ENCODE data around the gene WDR46.

WDR46 gene

GRCh38 chr6:33317669-33318425 is 28.8 kb upstream of the WDR46 start, which contains the start of gene ZBTB22 (continued):
- TF ChIP-seq, protein P1, sequence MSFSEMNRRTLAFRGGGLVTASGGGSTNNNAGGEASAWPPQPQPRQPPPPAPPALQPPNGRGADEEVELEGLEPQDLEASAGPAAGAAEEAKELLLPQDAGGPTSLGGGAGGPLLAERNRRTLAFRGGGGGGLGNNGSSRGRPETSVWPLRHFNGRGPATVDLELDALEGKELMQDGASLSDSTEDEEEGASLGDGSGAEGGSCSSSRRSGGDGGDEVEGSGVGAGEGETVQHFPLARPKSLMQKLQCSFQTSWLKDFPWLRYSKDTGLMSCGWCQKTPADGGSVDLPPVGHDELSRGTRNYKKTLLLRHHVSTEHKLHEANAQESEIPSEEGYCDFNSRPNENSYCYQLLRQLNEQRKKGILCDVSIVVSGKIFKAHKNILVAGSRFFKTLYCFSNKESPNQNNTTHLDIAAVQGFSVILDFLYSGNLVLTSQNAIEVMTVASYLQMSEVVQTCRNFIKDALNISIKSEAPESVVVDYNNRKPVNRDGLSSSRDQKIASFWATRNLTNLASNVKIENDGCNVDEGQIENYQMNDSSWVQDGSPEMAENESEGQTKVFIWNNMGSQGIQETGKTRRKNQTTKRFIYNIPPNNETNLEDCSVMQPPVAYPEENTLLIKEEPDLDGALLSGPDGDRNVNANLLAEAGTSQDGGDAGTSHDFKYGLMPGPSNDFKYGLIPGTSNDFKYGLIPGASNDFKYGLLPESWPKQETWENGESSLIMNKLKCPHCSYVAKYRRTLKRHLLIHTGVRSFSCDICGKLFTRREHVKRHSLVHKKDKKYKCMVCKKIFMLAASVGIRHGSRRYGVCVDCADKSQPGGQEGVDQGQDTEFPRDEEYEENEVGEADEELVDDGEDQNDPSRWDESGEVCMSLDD (tag by site-specific recombination; IDR thresholded peaks at IDR 0.05): no peak
- TF ChIP-seq, protein P2, sequence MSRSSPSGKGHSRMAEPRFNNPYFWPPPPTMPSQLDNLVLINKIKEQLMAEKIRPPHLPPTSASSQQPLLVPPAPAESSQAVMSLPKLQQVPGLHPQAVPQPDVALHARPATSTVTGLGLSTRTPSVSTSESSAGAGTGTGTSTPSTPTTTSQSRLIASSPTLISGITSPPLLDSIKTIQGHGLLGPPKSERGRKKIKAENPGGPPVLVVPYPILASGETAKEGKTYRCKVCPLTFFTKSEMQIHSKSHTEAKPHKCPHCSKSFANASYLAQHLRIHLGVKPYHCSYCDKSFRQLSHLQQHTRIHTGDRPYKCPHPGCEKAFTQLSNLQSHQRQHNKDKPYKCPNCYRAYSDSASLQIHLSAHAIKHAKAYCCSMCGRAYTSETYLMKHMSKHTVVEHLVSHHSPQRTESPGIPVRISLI (tag by site-specific recombination; IDR thresholded peaks at IDR 0.05): peak; percentile 100
- peak; percentile 78 for TF ChIP-seq ZNF341 (tag by site-specific recombination; IDR thresholded peaks at IDR 0.05; ENCODE audit: low read depth)
- TF ChIP-seq WT1 (tag by site-specific recombination; IDR thresholded peaks at IDR 0.05): no peak; the same call in 1 of the 2 replicates
- TF ChIP-seq ZNF223 (tag by site-specific recombination; IDR thresholded peaks at IDR 0.05): peak; percentile 64; the same call in 1 of the 2 replicates

DNA sequence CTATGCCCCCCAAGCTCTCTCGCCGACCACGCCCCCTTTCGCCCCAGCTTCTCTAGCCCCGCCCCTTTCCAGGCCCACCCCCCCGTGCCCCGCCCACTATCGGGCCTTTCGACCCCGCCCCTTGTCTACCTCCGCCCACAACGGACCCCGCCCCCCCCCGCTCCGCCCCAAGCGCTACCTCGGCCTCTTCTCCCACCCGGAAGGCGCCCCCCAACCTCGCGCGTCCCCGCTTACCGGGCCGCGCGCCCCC is 28.3 kb upstream of the WDR46 start:
- CTCF ChIA-PET: interaction anchor here (0.7 to 2.9 kb wide), 6 partner anchors 16 to 90 kb away, joined by 4 to 21 read pairs (median 8); partner anchors contain the start of gene RGL2
- POLR2A ChIA-PET: interaction anchor here (0.6 to 3.3 kb wide), 31 partner anchors 9 to 1652 kb away, joined by 3 to 57 read pairs (median 5); partner anchors contain the start of genes B3GALT4, CSNK2B, CUTA and KIFC1
- Histone ChIP-seq H3K9me3 (ENCODE audit: control insufficient read depth, insufficient read depth, low read depth, low read length) (no peaks in the 10 kb centered on the region), H3K27ac (ENCODE audit: extremely low read depth, low read depth, low read length) (no peak overlapping the region), H3K4me1 (ENCODE audit: control insufficient read depth, insufficient read depth, low read length) (peaks cover 25% of the 10 kb centered on the region), H3K4me3 (ENCODE audit: low read depth, low read length) (peak overlapping the region; percentile 58), H3K36me3 (ENCODE audit: control insufficient read depth in 2 of 2, insufficient read depth in 1 of 2, low read length in 2 of 2) (peaks cover 14 to 41% of the 10 kb centered on the region in 2 experiments)
- TF ChIP-seq BCL6B (tag by site-specific recombination; IDR thresholded peaks at IDR 0.05) (no peak), ZNF248 (tag by site-specific recombination; IDR thresholded peaks at IDR 0.05) (no peak), ZNF19 (tag by site-specific recombination; IDR thresholded peaks at IDR 0.05; ENCODE audit: low read depth) (no peak), ZNF211 (tag by site-specific recombination; IDR thresholded peaks at IDR 0.05; ENCODE audit: low read depth) (no peak), ZNF585B (tag by site-specific recombination; IDR thresholded peaks at IDR 0.05) (no peak), IKZF3 (tag by site-specific recombination; IDR thresholded peaks at IDR 0.05) (no peak), ZNF510 (tag by site-specific recombination; IDR thresholded peaks at IDR 0.05; ENCODE audit: insufficient replicate concordance) (no peak), YY1 (tag by site-specific recombination; IDR thresholded peaks at IDR 0.05) (no peak), KLF9 (tag by site-specific recombination; IDR thresholded peaks at IDR 0.05; ENCODE audit: low read depth) (no peak; the same call in 1 of the 2 replicates), SP2 (tag by site-specific recombination; IDR thresholded peaks at IDR 0.05) (no peak), WT1 (tag by site-specific recombination; IDR thresholded peaks at IDR 0.05) (no peak), ZNF221 (tag by site-specific recombination; IDR thresholded peaks at IDR 0.05; ENCODE audit: borderline replicate concordance) (no peak), ZNF561 (tag by site-specific recombination; IDR thresholded peaks at IDR 0.05; ENCODE audit: borderline replicate concordance) (no peak), ZNF155 (tag by site-specific recombination; IDR thresholded peaks at IDR 0.05) (no peak), ZNF48 (tag by site-specific recombination; IDR thresholded peaks at IDR 0.05) (no peak), ZNF426 (tag by site-specific recombination; IDR thresholded peaks at IDR 0.05) (no peak), ZNF391 (tag by site-specific recombination; IDR thresholded peaks at IDR 0.05; ENCODE audit: borderline replicate concordance, low read depth) (no peak), ZSCAN16 (tag by site-specific recombination; IDR thresholded peaks at IDR 0.05) (no peak), MEIS1 (CRISPR knock-in tag; IDR thresholded peaks at IDR 0.05; ENCODE audit: borderline replicate concordance) (no peak)
- TF ChIP-seq, protein P3, sequence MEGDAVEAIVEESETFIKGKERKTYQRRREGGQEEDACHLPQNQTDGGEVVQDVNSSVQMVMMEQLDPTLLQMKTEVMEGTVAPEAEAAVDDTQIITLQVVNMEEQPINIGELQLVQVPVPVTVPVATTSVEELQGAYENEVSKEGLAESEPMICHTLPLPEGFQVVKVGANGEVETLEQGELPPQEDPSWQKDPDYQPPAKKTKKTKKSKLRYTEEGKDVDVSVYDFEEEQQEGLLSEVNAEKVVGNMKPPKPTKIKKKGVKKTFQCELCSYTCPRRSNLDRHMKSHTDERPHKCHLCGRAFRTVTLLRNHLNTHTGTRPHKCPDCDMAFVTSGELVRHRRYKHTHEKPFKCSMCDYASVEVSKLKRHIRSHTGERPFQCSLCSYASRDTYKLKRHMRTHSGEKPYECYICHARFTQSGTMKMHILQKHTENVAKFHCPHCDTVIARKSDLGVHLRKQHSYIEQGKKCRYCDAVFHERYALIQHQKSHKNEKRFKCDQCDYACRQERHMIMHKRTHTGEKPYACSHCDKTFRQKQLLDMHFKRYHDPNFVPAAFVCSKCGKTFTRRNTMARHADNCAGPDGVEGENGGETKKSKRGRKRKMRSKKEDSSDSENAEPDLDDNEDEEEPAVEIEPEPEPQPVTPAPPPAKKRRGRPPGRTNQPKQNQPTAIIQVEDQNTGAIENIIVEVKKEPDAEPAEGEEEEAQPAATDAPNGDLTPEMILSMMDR (tag by site-specific recombination; IDR thresholded peaks at IDR 0.05): no peak

Data from HEK293 (cell line).